H9 (cell line): Measurements from ENCODE around the gene IPO11. TPM values are rescaled to one million over a fixed set of nuclear protein-coding genes. Genes with fewer than 3 reads are reported as not detected.

Experiments used
- DNase-seq: peaks from one replicate; pipeline ENCODE4 v3.0.0-alpha.2; 2017
- H2AFZ ChIP-seq: one replicate; pipeline ENCODE4 v1.6.1; 2013; ENCODE audit warnings: mild to moderate bottlenecking, low read length, control low read depth, moderate library complexity
- H2AK5ac ChIP-seq: 2 replicates; pipeline ENCODE4 v1.6.1; 2013; ENCODE audit warnings: low read length, control low read depth, mixed read lengths; ENCODE audit not compliant: insufficient read length
- H2BK120ac ChIP-seq: one replicate; pipeline ENCODE4 v1.6.1; 2013; ENCODE audit warnings: low read depth, mild to moderate bottlenecking, low read length, control low read depth, inconsistent platforms; ENCODE audit not compliant: poor library complexity, severe bottlenecking
- H2BK12ac ChIP-seq: 2 replicates; pipeline ENCODE4 v1.6.1; 2013; ENCODE audit warnings: low read length, control low read depth, mixed read lengths, low read depth; ENCODE audit not compliant: insufficient read length
- H2BK15ac ChIP-seq: 2 replicates; pipeline ENCODE4 v1.6.1; 2013; ENCODE audit warnings: low read depth, low read length, control low read depth
- H2BK20ac ChIP-seq: one replicate; pipeline ENCODE4 v1.6.1; 2013; ENCODE audit warnings: low read depth, mild to moderate bottlenecking, low read length, control low read depth, inconsistent platforms; ENCODE audit not compliant: poor library complexity, severe bottlenecking
- H2BK5ac ChIP-seq: 2 replicates; pipeline ENCODE4 v1.6.1; 2013; ENCODE audit warnings: low read length, control low read depth, mixed read lengths; ENCODE audit not compliant: insufficient read length
- H3K14ac ChIP-seq: 2 replicates; pipeline ENCODE4 v1.6.1; 2013; ENCODE audit warnings: low read length, control low read depth; ENCODE audit not compliant: insufficient read depth
- H3K18ac ChIP-seq: 2 replicates; pipeline ENCODE4 v1.6.1; 2013; ENCODE audit warnings: low read depth, mild to moderate bottlenecking, mixed read lengths, low read length, control low read depth; ENCODE audit not compliant: insufficient read length
- H3K23ac ChIP-seq: 2 replicates; pipeline ENCODE4 v1.6.1; 2013; ENCODE audit warnings: low read length, control low read depth, mixed read lengths, low read depth; ENCODE audit not compliant: insufficient read length
- H3K23me2 ChIP-seq: 2 replicates; pipeline ENCODE4 v1.6.1; 2013; ENCODE audit warnings: low read depth, mild to moderate bottlenecking, mixed read lengths, low read length, control low read depth; ENCODE audit not compliant: insufficient read length, poor library complexity, severe bottlenecking
- H3K27ac ChIP-seq: 2 replicates; pipeline ENCODE4 v1.5.1; 2013; ENCODE audit warnings: low read length, control low read depth, mixed read lengths, low read depth; ENCODE audit not compliant: insufficient read length
- H3K27me3 ChIP-seq: 2 replicates; pipeline ENCODE4 v1.6.1; 2013; ENCODE audit warnings: low read length, control low read depth, inconsistent platforms; ENCODE audit not compliant: insufficient read depth
- H3K4ac ChIP-seq: 2 replicates; pipeline ENCODE4 v1.6.1; 2013; ENCODE audit warnings: low read depth, mild to moderate bottlenecking, control low read depth, inconsistent platforms, low read length, moderate library complexity
- H3K4me1 ChIP-seq: 2 replicates; pipeline ENCODE4 v1.6.1; 2013; ENCODE audit warnings: low read length, control low read depth, inconsistent platforms; ENCODE audit not compliant: insufficient read depth
- H3K4me2 ChIP-seq: 2 replicates; pipeline ENCODE4 v1.6.1; 2013; ENCODE audit warnings: low read length, control low read depth, mixed read lengths; ENCODE audit not compliant: insufficient read length, insufficient read depth
- H3K56ac ChIP-seq: 2 replicates; pipeline ENCODE4 v1.6.1; 2013; ENCODE audit warnings: low read depth, mild to moderate bottlenecking, mixed read lengths, low read length, control low read depth; ENCODE audit not compliant: insufficient read length
- H3K79me1 ChIP-seq: 2 replicates; pipeline ENCODE4 v1.6.1; 2013; ENCODE audit warnings: low read depth, mild to moderate bottlenecking, moderate library complexity, low read length, control low read depth, inconsistent platforms; ENCODE audit not compliant: insufficient read depth, poor library complexity, severe bottlenecking
- H3K79me2 ChIP-seq: 2 replicates; pipeline ENCODE4 v1.6.1; 2013; ENCODE audit warnings: low read length, control low read depth, inconsistent platforms; ENCODE audit not compliant: insufficient read depth
- H3K9ac ChIP-seq: 2 replicates; pipeline ENCODE4 v1.6.1; 2013; ENCODE audit warnings: low read length, control low read depth, mixed read lengths; ENCODE audit not compliant: insufficient read length; ENCODE audit errors: extremely low read depth
- H3K9me3 ChIP-seq: one replicate; pipeline ENCODE4 v1.6.1; 2013; ENCODE audit warnings: low read depth, low read length, inconsistent platforms; ENCODE audit not compliant: control insufficient read depth
- H3T11ph ChIP-seq: one replicate; pipeline ENCODE4 v1.6.1; 2013; ENCODE audit warnings: mild to moderate bottlenecking, low read length, control low read depth, inconsistent platforms
- H4K20me1 ChIP-seq: one replicate; pipeline ENCODE4 v1.6.1; 2013; ENCODE audit not compliant: control insufficient read depth, insufficient read length, insufficient read depth
- H4K5ac ChIP-seq: 2 replicates; pipeline ENCODE4 v1.6.1; 2013; ENCODE audit warnings: low read depth, mild to moderate bottlenecking, mixed read lengths, low read length, control low read depth; ENCODE audit not compliant: insufficient read length
- H4K8ac ChIP-seq: replicated peaks from 2 replicates; pipeline ENCODE4 v1.6.1; 2013; ENCODE audit warnings: low read length, control low read depth, mixed read lengths, low read depth; ENCODE audit not compliant: insufficient read length
- H4K91ac ChIP-seq: 2 replicates; pipeline ENCODE4 v1.6.1; 2013; ENCODE audit warnings: low read depth, mild to moderate bottlenecking, moderate library complexity, mixed read lengths, low read length, control low read depth; ENCODE audit not compliant: insufficient read length
- H3K27ac Mint-ChIP-seq, 3 experiments: 2 replicates in 2 of 3; 3 replicates in 1 of 3; pipeline ENCODE4 v1.8.0; 2020 to 2021; ENCODE audit warnings: mixed read lengths in 3 of 3, mild to moderate bottlenecking in 1 of 3, moderate library complexity in 1 of 3
- H3K27me3 Mint-ChIP-seq: 2 replicates; pipeline ENCODE4 v1.8.0; 2021; ENCODE audit warnings: low read depth, mild to moderate bottlenecking, moderate library complexity, mixed read lengths
- H3K36me3 Mint-ChIP-seq, 3 experiments: 2 replicates in 2 of 3; 3 replicates in 1 of 3; pipeline ENCODE4 v1.8.0; 2020 to 2021; ENCODE audit warnings: low read depth in 3 of 3, mixed read lengths in 3 of 3; ENCODE audit not compliant: insufficient read depth in 1 of 3
- H3K4me1 Mint-ChIP-seq, 2 experiments: 2 replicates each; pipeline ENCODE4 v1.8.0; 2020; ENCODE audit warnings: mixed read lengths in 2 of 2
- H3K4me3 Mint-ChIP-seq, 2 experiments: 2 replicates in 1 of 2; 3 replicates in 1 of 2; pipeline ENCODE4 v1.8.0; 2020 to 2021; ENCODE audit warnings: mild to moderate bottlenecking in 2 of 2, mixed read lengths in 2 of 2, moderate library complexity in 1 of 2
- H3K9me3 Mint-ChIP-seq, 2 experiments: 2 replicates in 1 of 2; 3 replicates in 1 of 2; pipeline ENCODE4 v1.8.0; 2020; ENCODE audit warnings: mild to moderate bottlenecking in 2 of 2, mixed read lengths in 2 of 2, moderate library complexity in 1 of 2
- WGBS: extraction: QIAGEN DNeasy Blood & Tissue Kit; methylation state at CpG from one replicate; pipeline ENCODE4 v1.1.7; 2013; ENCODE audit warnings: missing lambda C conversion rate, low lambda C conversion rate, mixed read lengths; ENCODE audit not compliant: insufficient read length; ENCODE audit errors: extremely low coverage; 5-methylcytosine and 5-hydroxymethylcytosine counted together
- total RNA-seq: library from RNA; stranded (reverse); gene quantifications from 2 replicates; pipeline ENCODE4 v1.2.1, GENCODE V29; 2021
- TF ChIP-seq, protein P1 (sequence below): fragments of 200-600 bp; sonication (generic); conservative IDR thresholded peaks from 3 replicates; pipeline ENCODE4 v1.8.0; 2021; ENCODE audit warnings: antibody characterized with exemption, mild to moderate bottlenecking

IPO11 gene
- total RNA-seq, 1 experiment from 2014 or later = 63.0 TPM

GRCh38 chr5:62372600-62372999 lies 40.0 kb upstream of the IPO11 start:
- no peak overlapping the region for H4K8ac ChIP-seq
- no peaks in the 10 kb centered on the region for H3K79me2 ChIP-seq
- TF ChIP-seq, protein P1, sequence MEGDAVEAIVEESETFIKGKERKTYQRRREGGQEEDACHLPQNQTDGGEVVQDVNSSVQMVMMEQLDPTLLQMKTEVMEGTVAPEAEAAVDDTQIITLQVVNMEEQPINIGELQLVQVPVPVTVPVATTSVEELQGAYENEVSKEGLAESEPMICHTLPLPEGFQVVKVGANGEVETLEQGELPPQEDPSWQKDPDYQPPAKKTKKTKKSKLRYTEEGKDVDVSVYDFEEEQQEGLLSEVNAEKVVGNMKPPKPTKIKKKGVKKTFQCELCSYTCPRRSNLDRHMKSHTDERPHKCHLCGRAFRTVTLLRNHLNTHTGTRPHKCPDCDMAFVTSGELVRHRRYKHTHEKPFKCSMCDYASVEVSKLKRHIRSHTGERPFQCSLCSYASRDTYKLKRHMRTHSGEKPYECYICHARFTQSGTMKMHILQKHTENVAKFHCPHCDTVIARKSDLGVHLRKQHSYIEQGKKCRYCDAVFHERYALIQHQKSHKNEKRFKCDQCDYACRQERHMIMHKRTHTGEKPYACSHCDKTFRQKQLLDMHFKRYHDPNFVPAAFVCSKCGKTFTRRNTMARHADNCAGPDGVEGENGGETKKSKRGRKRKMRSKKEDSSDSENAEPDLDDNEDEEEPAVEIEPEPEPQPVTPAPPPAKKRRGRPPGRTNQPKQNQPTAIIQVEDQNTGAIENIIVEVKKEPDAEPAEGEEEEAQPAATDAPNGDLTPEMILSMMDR = no peak
- no peaks in the 10 kb centered on the region for H3K9me3 Mint-ChIP-seq
- DNase-seq = no peak
- no peak overlapping the region for H3K9ac ChIP-seq
- no peak overlapping the region for H4K5ac ChIP-seq
- no peaks in the 10 kb centered on the region for H3K23me2 ChIP-seq
- H3K9me3 ChIP-seq = no peaks in the 10 kb centered on the region
- no peak overlapping the region for H3K23ac ChIP-seq
- H3K56ac ChIP-seq = no peak overlapping the region
- no peaks in the 10 kb centered on the region for H4K20me1 ChIP-seq
- no peak overlapping the region for H3K4ac ChIP-seq
- H3K27me3 Mint-ChIP-seq = no peaks in the 10 kb centered on the region
- WGBS = no CpG with 5 or more reads among the region's 3 CpGs
- H3K4me1 ChIP-seq = no peaks in the 10 kb centered on the region
- no peak overlapping the region for H2BK20ac ChIP-seq
- H4K91ac ChIP-seq = no peak overlapping the region
- H2BK15ac ChIP-seq = no peak overlapping the region
- no peak overlapping the region for H2AFZ ChIP-seq
- no peak overlapping the region for H2BK120ac ChIP-seq
- no peaks in the 10 kb centered on the region for H3K79me1 ChIP-seq
- no peak overlapping the region for H3K27ac Mint-ChIP-seq
- H3K18ac ChIP-seq = no peak overlapping the region
- no peaks in the 10 kb centered on the region for H3K4me1 Mint-ChIP-seq
- H3K4me3 Mint-ChIP-seq = no peak overlapping the region
- no peak overlapping the region for H2BK12ac ChIP-seq
- H3K4me2 ChIP-seq = no peak overlapping the region
- H3K36me3 Mint-ChIP-seq = peaks cover 12 to 53% (median 51%) of the 10 kb centered on the region in 3 experiments; a peak in 6 of 7 replicates
- no peak overlapping the region for H2BK5ac ChIP-seq
- no peak overlapping the region for H2AK5ac ChIP-seq
- H3K14ac ChIP-seq = no peak overlapping the region
- no peaks in the 10 kb centered on the region for H3K27me3 ChIP-seq
- no peak overlapping the region for H3T11ph ChIP-seq
- no peak overlapping the region for H3K27ac ChIP-seq
